HG02852 (cell line): ENCODE data around the gene EXD3.
"Not testable (repeated sequence)": the region's sequence is repeated elsewhere in the genome, so short reads cannot be mapped to it uniquely, and the experiment has no call there.

Experiments
- ATAC-seq: cut with Tn5 transposase; IDR thresholded peaks from one replicate; pipeline ENCODE4 v1.9.1; 2021; ENCODE audit warnings: mild to moderate bottlenecking, moderate library complexity; ENCODE audit not compliant: unreplicated experiment

The EXD3 gene

DNA sequence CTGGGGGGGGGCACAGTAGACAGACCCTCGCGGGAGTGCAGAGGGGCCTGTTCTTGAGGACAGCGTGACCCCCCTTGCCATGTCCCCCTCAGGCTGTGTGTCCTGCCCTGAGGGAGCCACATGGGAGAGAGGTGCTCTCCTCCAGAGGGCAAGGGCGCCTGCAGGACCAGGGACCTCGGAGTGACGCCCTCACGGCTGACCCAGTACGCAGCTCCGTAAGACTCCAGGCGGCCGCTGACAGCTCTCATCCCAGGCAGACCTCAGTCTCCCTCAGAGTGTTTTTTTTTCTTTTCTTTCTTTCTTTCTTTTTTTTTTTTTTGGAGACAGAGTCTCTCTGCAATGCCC is 27.3 kb downstream of the EXD3 start:
- no peak for ATAC-seq

DNA sequence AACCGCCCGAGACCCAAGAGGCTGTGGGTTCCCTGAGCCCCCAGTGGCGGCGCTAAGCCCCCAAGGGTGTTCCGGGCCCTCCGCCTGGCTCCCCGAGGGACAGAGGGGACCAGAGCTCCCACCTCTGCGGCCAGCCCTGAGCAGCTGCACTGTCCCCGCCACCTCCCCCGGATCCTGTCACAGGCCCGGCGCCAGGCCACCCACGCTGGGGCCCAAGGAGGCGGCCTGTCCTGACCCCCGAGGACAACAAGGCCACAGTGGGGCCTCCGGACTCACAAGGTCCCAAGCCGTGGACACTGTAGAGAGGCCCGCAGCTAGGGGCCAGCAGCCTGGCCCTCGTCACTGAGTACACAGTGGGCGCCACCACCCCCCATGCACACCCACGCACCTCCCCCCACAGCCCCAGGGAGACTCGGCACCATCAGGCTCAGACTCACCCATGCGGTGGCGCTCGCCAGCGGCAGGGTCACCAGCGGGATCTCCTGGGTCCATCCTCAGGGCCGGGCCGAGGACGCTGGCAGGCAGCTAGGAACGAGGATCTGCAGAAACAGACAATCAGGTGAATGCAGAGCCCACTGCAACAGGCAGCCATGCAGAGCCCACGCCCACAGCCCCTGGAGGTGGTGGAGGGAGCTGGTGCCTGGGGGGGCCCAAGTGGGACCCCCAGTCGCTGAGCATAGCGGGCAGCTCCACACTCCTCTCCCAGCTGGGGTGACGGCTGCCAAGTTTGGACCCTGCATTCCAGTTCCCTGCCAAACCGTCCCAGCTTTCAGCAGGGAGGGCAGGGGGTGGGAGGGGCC is 27.9 kb downstream of the EXD3 start:
- no peak for ATAC-seq

DNA sequence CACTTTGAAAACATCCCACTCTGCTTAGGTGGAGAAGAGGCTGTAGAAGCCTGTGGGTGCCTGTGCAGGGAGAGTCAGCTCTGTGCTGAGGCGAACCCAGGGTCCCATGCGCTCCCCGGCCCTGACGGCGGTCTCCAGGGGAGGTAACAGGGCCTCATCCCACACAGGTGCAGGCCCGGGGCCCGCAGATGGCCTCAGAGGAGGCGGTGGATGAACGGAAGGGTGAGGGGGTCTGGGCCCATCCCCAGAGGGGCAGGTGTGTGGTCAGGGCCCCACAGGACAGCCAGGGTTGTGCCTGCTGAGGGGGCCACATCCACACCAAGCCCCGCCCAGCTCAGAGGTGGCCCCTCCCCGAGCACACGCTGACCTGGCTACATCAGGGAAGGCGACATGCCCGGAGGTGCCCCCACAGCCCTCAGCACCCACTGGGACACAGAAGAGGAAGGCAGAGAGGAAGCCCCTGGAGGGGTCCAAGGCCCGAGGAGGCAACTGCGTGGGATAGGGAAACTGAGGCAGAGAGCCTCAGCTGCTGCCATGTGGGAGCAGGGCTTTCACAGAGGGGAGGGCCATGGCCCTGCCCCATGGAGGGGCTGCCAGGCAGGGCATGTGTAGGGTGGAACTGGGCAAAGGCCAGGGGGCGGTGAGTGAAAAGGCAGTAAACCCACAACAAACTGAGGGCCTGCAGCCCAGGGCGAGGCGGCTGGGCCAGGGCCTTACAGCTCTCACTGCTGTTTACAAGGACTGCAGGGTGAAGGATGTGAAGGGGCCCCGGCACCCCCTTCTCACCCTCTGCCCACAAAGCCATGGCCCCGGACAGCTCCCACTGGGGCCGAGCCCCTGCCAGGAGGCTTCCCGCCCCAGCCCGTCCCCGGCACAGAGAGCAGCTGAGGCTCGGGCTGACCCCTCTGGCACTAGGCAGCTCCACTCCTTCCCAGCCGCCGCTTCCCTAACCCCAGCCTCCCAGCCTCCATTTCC is 29.5 kb downstream of the EXD3 start:
- no peak for ATAC-seq

DNA sequence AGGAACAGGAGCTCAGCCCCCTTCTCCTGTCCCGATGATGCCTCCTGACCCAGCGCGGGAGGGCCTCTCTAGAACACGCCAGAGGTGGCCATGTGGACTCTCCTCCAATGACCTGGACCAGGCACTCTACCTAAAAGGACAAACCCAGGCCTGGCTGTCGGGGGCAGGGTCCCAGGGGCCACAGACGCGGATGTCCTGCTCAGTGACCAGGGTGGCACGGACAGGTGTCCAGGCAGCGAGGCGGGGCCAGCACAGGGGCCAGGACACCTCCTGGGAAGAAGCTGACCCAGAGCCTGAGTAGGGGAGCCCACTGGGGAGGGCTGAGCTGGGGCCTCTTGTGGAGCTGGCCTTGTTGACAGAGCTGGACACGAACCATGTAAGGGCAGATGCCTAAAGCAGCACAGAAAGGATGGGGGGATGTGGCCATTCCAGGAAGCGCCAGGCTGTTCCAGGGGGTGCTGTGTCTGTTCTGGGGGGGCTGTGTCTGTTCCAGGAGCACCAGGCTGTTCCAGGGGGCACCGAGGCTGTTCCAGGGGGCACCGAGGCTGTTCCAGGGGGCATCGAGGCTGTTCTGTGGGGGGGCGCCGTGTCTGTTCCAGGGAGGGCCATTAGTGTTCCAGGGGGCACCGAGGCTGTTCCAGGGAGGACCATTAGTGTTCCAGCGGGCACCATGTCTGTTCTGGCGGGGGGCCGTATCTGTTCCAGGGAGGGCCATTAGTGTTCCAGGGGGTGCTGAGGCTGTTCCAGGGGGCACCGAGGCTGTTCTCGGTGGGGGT is 30.5 kb downstream of the EXD3 start:
- no peak for ATAC-seq

DNA sequence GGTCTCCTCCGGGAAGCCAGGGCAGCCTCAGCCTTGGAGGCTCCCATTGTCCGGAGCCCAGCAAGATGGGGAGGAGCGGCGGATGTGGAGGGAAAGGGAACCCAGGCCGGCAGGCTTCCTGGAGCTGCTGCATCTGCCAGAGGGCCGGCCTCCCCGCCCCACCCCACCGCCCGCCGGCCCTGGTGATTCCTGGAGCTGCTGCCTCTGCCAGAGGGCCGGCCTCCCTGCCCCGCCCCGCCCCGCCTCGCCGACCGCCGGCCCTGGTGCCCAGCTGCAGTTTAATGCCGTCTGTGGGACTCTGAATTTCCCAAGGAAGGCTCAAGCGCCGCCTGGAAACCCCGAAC is 31.6 kb downstream of the EXD3 start:
- no peak for ATAC-seq

DNA sequence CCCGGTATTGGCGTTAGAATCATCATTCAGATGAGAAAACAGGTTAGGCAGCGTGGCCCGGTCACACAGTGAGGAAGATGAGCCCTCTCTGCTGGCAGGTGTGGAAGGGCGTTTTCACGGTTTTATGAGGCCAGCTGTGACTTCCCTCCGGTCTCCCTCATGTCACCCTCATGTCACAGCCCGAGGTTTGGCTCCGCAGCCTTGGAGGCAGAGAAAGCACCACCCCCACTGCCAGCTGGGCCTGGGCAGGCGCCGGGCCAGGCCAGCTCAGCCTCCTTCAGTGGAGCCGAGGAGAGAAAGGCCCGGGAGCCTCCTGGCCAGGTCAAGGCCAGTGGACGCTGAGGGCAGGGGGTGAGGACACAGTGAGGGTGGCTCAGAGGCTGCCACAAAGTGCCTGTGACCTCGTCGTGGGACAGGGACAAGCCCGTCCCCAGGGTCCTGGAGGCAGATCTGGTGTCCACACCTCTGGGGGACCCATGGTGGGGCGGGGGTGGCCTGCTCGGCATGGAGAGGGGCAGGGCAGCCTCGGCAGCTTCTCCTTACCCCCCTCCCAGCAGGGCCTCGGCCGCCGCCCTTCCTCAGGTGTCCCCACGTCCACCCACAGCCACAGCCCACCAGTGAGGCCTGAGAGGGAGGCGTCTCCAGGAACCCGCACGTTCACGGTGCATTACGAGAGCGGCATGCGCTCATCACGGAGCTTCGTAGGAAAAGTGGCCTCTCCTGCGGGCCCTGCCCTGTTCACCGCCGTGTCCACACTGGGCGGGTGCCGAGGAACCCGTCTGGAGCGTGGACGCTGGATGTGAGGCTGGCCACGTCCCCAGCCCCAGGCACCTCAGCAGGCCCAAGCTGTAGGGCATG is 32.2 kb downstream of the EXD3 start:
- ATAC-seq = no peak

DNA sequence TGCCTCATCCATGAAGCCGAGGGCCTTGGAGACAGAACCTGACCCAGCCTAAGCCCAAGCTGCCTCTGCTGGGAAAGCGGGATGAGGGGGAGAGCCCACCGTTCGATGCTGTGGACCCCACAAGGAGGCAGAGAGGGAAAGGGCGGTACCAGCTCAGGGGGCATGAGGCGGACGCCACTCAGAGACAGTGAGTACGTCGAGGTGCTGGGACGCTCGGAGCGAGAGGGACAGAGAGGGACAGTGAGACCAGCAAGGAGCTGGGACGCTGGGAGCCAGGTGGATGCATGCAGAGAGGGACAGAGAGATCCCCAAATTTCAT is 33.6 kb downstream of the EXD3 start:
- ATAC-seq = no peak

DNA sequence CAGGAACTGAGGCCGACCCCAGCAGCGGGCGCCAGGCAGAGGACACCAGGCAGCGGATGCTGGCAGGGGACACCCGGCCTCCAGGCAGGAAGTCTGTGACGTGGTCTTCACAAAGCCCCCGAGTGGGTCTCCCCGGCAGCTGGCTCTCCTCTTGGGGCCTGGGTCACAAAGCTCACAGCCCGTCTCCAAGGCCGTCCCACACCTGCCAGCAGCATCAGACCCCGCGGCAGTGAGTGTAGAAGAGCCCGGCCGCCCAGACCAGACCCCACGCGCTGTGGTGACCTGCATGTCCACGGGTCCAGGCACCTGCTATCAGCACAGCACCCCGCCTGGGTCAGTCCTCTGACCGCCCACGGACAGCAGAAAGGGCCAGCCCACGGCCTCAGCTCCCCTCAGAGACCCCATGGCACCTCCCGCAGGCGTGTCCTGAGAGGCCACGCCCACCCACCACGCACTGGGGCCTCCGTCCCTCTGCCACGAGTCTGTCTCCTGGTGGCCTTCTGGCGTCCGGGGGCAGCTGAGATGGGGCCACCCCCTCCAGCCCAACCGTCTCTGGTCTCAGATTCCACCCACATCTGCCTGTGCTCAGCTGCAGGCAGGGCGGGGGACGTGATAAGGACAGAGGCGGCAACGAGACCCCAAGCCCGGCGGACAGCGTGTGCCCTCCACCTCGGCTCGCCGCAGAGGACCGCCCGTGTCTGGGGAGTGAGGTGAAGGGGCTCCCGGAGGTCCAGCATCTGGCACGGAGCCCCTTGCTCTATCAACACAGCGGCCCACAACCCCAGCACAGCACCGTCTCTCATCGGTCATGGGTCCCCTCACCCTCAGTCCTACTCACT is 34.2 kb downstream of the EXD3 start:
- ATAC-seq = no peak

DNA sequence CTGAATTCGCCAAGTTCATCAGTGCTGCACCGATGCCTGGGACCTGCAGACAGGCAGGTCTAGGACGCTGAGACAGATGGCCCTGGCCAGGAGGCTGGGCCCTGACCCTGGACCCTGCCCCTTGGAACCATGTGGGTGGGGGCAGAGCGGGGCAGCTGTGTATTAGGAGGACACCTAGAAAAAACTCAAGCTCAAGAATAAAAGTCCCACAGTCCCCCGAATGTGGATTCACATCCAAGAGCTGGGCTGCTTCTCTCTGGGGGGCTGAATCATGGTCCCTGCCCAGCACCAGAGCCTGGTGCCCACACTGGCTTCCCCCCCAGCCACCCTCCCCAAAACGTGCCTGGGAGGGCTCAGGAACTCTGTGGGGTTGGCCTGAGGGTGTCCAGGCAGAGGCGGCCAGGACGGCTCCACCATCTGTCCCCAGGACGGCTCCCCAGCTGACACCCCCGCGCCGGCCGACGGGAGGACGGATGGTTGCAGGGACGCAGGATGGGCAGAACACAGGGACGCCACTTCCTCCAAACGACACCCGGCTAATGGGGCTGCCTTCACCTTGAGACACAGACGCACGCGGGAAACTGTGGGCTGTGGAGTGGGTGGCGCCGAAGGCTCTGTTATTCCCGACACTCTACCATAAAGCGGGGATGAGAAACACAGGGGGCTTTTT is 34.9 kb downstream of the EXD3 start:
- no peak for ATAC-seq

DNA sequence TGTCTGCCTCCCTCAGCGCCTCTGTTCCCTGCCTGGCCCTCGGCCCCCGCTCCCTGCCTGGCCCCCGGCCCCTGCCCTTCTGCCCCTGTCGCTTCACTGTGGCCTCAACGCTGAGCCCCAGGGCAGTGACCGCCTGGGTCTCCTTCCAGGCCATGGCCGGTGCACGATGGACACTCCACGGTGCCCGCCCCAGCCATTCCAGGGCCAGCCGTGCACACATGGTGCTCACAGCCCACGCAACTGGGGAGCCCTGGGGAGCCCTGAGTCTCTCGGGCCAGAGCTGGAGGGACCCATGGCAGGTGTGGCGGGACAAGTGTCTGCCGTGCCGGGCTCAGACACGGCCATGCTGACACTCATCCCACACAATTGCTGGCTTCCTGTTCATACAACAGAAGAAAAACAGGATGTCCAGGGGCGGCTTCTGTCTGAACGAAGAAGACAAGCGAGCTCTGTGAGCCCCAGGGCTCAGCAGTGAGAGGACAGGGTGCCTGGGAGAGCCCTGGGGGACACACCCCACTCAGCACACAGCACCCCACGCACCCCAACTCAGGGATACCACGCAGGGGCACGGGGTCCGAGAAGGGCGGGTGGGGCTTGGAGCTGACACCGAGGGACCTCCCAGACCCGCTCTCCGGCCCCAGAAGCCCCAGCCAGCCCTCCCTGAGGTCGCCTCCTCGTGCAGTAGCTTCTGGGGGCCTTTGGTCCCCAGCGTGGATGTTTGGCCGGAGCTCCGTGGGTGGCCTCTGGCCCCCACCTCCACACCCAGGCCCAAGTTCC is 35.7 kb downstream of the EXD3 start:
- ATAC-seq = no peak

DNA sequence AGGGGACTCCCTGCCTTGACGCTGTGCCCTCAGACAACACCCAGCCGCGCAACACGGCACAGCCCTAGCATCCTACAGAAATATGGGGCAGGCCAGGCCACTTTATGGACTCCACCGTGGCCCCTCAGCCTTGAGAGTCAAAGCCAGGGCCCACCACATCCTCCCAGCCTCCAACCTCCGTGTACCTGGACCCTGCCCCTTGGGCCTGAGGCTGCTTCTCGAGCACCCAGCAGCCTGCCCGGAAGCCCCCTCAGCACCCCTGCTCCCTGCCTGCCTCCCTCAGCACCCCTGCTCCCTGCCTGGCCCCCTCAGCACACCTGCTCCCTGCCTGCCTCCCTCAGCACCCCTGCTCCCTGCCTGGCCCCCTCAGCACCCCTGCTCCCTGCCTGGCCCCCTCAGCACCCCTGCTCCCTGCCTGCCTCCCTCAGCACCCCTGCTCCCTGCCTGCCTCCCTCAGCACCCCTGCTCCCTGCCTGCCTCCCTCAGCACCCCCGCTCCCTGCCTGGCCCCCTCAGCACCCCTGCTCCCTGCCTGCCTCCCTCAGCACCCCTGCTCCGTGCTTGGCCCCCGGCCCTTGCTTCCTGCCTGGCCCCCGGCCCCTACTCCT is 36.4 kb downstream of the EXD3 start:
- not testable (repeated sequence) for ATAC-seq

DNA sequence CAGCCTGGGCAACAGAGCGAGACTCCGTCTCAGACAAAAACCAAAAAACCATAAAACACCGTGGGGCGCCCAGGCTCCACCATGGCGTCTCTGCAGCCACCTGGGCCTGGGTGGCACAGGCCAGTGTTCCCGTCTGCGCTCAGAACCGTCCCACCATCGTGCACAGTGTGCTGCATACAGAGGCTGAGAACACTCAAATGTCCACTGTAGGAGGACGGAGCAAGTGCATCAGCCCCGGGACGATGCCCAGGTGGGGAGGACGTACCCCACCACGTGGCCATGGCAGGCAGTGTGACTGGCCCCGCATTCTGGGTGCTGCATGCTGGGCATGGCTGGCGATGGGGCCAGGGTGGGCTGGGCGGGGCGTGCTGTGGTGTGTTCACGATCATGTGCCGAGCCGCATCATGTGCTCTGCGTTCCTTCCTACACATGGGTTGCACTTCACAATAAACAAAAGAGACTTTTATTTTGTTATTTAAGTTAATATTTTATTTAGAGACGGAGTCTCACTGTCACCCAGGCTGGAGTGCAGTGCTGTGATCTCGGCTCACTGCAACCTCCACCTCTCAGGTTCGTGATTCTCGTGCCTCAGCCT is 37.8 kb downstream of the EXD3 start:
- no peak for ATAC-seq

DNA sequence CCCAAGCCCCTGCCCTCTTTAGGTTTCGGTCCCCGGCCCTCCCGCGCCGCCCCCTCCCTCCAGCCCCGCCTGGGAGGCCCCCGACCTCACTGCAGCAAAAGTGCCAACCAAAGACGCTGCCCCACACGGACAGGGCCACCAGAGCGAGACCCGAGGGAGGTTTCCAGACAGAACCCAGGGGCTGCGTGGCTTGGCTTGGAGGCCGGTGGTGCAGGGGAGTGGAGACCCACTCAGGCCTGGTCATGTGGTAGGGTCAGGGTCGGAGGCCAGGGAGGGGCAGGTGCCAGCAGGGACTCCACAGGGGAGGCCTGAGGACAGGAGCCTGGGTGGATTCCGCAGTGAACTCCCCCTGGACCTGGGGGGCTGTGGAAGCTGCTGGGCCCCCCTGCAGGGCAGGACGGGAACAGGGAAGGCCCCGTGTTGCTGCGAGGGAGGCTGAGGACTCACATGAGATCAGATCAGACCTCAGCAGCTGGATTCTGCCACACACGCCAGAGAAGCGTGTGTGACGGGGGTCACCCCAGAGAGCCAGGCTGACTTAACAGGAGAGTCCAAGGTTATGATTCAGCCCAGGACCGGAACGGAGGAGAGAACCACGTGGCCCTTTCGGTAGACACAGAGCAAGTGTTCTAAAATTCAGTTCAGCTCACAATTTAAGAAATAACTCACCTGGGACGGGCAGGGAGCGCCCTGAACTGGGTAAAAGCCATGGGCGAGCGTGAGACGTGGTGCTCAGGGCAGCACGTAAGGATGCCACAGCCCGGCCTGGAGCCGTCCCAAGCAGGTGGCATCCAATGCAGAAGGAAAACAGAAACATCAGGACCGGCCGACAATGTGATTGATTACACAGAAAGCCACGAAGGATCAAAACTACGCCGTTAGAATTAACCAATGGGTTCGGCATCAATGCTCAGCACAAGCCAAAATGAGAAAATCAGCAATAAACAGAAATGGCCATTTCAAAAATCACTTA is 38.9 kb downstream of the EXD3 start:
- no peak for ATAC-seq

DNA sequence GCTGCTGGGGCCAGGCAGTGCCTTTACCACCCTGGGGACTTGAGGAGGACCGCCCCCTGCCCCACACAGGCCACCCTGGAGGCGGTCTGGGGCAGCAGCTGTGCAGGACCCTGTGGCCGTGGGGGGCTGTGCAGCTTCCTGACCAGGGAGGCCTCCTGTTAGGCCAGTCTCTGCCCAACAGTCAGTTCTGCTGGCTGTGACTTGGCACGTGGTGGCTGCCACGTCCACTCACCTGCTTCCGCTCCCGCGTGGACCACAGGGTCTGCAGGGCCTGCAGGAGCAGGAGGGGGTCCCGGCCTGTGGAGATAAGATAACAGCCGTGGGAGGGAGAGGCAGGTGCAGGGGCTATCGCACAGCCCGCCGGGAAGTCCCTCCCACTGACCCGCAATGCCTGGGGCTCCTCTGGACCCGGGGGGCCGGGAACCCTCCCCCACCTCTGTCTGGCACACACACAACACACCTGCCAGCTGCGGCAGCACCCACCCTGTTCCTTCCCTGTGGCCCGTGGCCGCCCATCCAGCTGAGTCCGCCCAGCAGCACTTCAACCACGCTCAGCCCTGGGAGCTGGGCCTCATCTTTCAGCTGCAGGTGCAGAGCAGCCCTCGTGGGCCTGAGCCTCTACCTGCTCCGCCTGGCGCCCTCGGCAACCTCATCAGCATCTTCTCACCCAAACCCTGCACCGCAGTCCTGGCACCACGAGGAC is 39.7 kb downstream of the EXD3 start:
- ATAC-seq = no peak

DNA sequence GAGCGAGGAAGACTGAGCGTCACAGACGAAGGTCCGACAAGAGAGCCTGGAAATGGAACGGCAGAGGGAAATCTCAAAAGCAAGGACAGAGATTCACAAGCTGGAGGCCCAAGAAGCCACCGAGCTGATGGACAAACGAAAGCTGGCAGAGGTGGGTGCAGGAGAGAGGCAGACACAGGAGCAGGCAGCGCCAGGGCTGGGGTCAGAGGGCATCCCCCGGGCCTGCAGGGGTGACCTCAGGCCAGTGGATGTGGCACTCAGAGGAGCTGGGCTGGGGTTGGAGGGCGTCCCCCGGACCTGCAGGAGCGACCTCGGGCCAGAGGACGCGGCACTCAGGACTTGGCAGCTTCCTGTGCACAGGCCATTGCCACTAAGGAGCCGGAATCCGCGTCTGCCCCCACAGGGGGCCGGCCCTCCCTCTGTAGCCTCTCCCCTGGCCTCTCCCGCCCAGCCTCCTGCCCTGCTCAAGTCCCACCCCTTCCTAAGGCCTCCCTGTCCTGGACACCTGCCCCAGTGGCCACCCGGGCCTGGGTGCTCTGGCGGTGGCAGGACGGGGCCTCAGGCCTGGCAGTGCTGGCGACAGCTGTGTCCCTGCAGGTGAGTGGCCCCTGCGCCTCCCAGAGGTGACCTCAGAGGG is 40.4 kb downstream of the EXD3 start:
- no peak for ATAC-seq
